ENCODE measurements around the gene LGMN. TPM values are rescaled to one million over a fixed set of nuclear protein-coding genes. Genes with fewer than 3 reads are reported as not detected.
"Not testable (repeated sequence)": the region's sequence is repeated elsewhere in the genome, so short reads cannot be mapped to it uniquely, and the experiment has no call there.

The LGMN gene
- total RNA-seq, 2 experiments from 2014 or later = 2.1 to 2.3 TPM

- ATAC-seq = no peak
- POLR2A ChIA-PET = interaction anchor here (1.0 to 1.3 kb wide), 2 partner anchors 9 kb away, joined by 3 to 4 read pairs; no protein-coding TSS in a partner anchor
Observed at GRCh38 chr14:92685784-92686355, 62.6 kb downstream of the LGMN start.

GRCh38 chr14:92684801-92685560 lies 63.4 kb downstream of the LGMN start:
- DNase-seq (peak; percentile 47), ATAC-seq (no peak)
- intact Hi-C loops (cut with micrococcal nuclease) = no loop called here
- H3K36me3 Mint-ChIP-seq (ENCODE audit: low read depth) = peaks cover 40% of the 10 kb centered on the region
- H3K27me3 Mint-ChIP-seq = no peaks in the 10 kb centered on the region
- peaks cover 12% of the 10 kb centered on the region for H3K4me1 Mint-ChIP-seq (ENCODE audit: low read depth)
- TF ChIP-seq, protein P1, sequence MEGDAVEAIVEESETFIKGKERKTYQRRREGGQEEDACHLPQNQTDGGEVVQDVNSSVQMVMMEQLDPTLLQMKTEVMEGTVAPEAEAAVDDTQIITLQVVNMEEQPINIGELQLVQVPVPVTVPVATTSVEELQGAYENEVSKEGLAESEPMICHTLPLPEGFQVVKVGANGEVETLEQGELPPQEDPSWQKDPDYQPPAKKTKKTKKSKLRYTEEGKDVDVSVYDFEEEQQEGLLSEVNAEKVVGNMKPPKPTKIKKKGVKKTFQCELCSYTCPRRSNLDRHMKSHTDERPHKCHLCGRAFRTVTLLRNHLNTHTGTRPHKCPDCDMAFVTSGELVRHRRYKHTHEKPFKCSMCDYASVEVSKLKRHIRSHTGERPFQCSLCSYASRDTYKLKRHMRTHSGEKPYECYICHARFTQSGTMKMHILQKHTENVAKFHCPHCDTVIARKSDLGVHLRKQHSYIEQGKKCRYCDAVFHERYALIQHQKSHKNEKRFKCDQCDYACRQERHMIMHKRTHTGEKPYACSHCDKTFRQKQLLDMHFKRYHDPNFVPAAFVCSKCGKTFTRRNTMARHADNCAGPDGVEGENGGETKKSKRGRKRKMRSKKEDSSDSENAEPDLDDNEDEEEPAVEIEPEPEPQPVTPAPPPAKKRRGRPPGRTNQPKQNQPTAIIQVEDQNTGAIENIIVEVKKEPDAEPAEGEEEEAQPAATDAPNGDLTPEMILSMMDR (IDR thresholded peaks at IDR 0.05) = no peak
- no peak overlapping the region for H3K4me3 Mint-ChIP-seq
- ChIA-PET POLR2A (interaction anchor here (1.3 kb wide), 1 partner anchor 10 kb away, joined by 3 read pairs; no protein-coding TSS in a partner anchor), CTCF (interaction anchor here (1.4 to 6.0 kb wide), 3 partner anchors 71 to 289 kb away, joined by 3 to 41 read pairs (median 13); no protein-coding TSS in a partner anchor)
- no peak overlapping the region for H3K27ac Mint-ChIP-seq
- H3K9me3 Mint-ChIP-seq = no peaks in the 10 kb centered on the region

More at GRCh38 chr14:92685784-92686355, 62.6 kb downstream of the LGMN start:
- H3K36me3 Mint-ChIP-seq (ENCODE audit: low read depth) = peaks cover 32% of the 10 kb centered on the region
- intact Hi-C loops (cut with micrococcal nuclease) = no loop called here
- H3K27ac Mint-ChIP-seq = peak overlapping the region; percentile 34
- TF ChIP-seq, protein P1 (IDR thresholded peaks at IDR 0.05) = no peak
- no peak for DNase-seq
- CTCF ChIA-PET = interaction anchor here (0.6 to 6.0 kb wide), 34 partner anchors 9 to 344 kb away, joined by 3 to 41 read pairs (median 5); no protein-coding TSS in a partner anchor
- H3K4me1 Mint-ChIP-seq (ENCODE audit: low read depth) = peaks cover 8% of the 10 kb centered on the region
- no peaks in the 10 kb centered on the region for H3K27me3 Mint-ChIP-seq
- no peak overlapping the region for H3K4me3 Mint-ChIP-seq
- no peaks in the 10 kb centered on the region for H3K9me3 Mint-ChIP-seq

DNA sequence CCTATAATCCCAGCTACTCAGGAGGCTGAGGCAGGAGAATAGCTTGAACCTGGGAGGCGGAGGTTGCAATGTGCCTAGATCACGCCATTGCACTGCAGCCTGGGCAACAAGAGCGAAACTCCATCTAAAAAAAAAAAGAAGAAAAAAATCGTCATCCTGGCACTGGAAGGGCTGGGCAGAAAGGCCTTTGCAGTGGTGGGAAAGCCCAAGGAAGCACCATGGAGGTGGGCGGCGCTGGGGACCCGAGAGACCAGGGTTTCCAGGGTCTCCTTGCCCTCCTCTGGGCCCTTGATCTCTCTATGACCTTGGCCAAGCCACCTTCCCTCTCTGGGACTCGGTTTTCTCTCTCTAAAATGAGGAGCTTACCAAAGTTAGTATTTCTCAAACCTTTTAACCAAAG lies 65.4 kb downstream of the LGMN start:
- intact Hi-C loops (cut with micrococcal nuclease) = no loop called here
- Mint-ChIP-seq H3K4me1 (ENCODE audit: low read depth) (peaks cover 25% of the 10 kb centered on the region), H3K27me3 (no peaks in the 10 kb centered on the region), H3K27ac (peak overlapping the region; percentile 15), H3K36me3 (ENCODE audit: low read depth) (peaks cover 54% of the 10 kb centered on the region), H3K4me3 (no peak overlapping the region), H3K9me3 (peaks cover 2% of the 10 kb centered on the region)
- CTCF ChIA-PET = interaction anchor here (0.8 to 4.8 kb wide), 7 partner anchors 13 to 548 kb away, joined by 3 to 30 read pairs (median 10); no protein-coding TSS in a partner anchor
- TF ChIP-seq, protein P1 (IDR thresholded peaks at IDR 0.05) = no peak
- no peak for ATAC-seq
- DNase-seq = no peak
- POLR2A ChIA-PET = interaction anchor here (0.6 to 1.1 kb wide), 3 partner anchors 10 to 331 kb away, joined by 3 read pairs; no protein-coding TSS in a partner anchor

DNA sequence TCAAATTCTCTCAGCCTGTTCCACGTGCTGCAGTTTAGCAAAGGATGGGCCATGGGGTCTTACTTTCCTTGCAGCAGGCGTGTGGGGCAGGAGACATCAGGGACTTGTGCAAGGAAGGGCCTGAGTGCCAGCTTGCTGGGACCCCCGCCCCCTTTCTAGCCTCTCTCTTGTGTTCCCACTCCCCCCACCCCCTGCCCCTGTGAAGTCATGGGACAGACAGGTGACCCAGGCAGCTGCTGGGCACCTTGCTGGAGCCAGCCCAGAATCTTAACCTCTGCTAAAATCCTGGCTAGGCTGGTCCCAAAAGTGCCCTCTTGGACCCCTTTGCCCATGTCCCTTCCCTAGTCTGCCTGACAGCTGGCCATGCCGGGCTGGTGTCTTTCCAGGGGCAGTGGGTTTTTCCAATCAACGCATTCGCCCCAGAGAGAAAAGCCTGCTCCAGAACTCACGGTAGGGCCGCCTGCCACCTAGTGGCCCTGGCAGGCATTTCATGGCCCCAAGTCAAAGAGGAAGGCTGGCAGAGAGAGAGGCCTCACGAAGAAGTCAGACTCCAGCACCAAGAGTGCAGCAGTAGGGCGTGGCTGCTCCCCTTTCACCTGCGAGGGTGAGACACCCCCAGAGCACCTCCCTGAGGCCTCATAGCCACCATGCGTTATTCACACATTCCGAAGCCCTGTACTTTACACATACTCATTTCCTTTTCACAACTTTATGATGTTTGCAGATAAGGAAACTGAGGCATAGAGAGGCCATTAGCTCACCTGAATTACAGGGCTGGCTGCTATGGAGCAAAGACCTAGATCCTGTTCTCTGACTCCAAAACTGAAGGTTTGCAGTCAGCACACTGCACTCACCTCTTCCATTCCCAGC lies 67.4 kb downstream of the LGMN start:
- Mint-ChIP-seq H3K4me1 (ENCODE audit: low read depth) (peaks cover 45% of the 10 kb centered on the region), H3K9me3 (peaks cover 2% of the 10 kb centered on the region), H3K4me3 (no peak overlapping the region), H3K27me3 (no peaks in the 10 kb centered on the region), H3K36me3 (ENCODE audit: low read depth) (peaks cover 68% of the 10 kb centered on the region), H3K27ac (peak overlapping the region; percentile 80)
- TF ChIP-seq, protein P1 (IDR thresholded peaks at IDR 0.05) = peak; percentile 97
- peak; percentile 42 for ATAC-seq
- CTCF ChIA-PET = interaction anchor here (0.7 to 4.8 kb wide), 42 partner anchors 9 to 559 kb away, joined by 3 to 30 read pairs (median 4); partner anchors contain the start of genes CPSF2, NDUFB1 and RIN3
- POLR2A ChIA-PET = interaction anchor here (1.0 kb wide), 1 partner anchor 149 kb away, joined by 3 read pairs; no protein-coding TSS in a partner anchor
- intact Hi-C loops (cut with micrococcal nuclease) = no loop called here
- DNase-seq = peak; percentile 86

DNA sequence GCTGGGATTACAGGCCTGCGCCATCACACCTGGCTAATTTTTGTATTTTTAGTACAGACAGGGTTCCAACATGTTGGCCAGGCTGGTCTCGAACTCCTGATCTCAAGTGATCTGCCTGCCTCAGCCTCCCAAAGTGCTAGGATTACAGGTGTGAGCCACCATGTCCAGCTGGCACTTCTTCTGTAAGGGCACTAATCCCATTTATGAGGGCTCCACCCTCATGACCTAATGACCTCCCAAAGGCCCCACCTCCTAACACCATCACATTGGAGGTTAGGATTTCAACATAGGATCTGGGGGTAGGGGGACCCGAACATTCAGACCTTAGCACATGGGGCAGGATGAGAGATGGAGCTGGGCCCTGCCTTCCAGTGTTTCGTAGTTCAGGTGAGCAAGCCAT lies 68.1 kb downstream of the LGMN start:
- H3K27me3 Mint-ChIP-seq; ATAC-seq; H3K9me3 Mint-ChIP-seq; H3K4me3 Mint-ChIP-seq; intact Hi-C loops (cut with micrococcal nuclease); DNase-seq: not testable (repeated sequence)
- H3K27ac Mint-ChIP-seq = peak overlapping the region; percentile 80
- POLR2A ChIA-PET = interaction anchor here (0.6 to 1.0 kb wide), 2 partner anchors 10 to 150 kb away, joined by 3 read pairs; no protein-coding TSS in a partner anchor
- H3K4me1 Mint-ChIP-seq (ENCODE audit: low read depth) = peaks cover 52% of the 10 kb centered on the region
- CTCF ChIA-PET = interaction anchor here (0.7 to 4.8 kb wide), 33 partner anchors 10 to 559 kb away, joined by 3 to 30 read pairs (median 4); partner anchors contain the start of genes CPSF2, NDUFB1 and RIN3
- H3K36me3 Mint-ChIP-seq (ENCODE audit: low read depth) = peaks cover 70% of the 10 kb centered on the region

Data from activated CD8-positive, alpha-beta T cell treated with anti-CD3 and anti-CD28 coated beads for 36 hours (primary cell).